RWPE2 (cell line): ENCODE results near the gene ACTL10.
"Not testable (repeated sequence)": the region's sequence is repeated elsewhere in the genome, so short reads cannot be mapped to it uniquely, and the experiment has no call there.

Experiments
- ATAC-seq: fragments of 200-7000 bp; cut with Tn5 transposase; 3 replicates; pipeline ENCODE4 v1.9.1; 2021; ENCODE audit warnings: low read depth
- DNase-seq: peaks from one replicate; pipeline ENCODE4 v3.0.0-alpha.2; 2020; ENCODE audit warnings: low spot score
- H3K27ac ChIP-seq: fragments of 450-650 bp; 2 replicates; pipeline ENCODE4 v1.5.1; 2017; ENCODE audit warnings: mild to moderate bottlenecking; ENCODE audit not compliant: poor library complexity, severe bottlenecking
- H3K27me3 ChIP-seq: fragments of 250-450 bp; sonication (Bioruptor Pico); 2 replicates; pipeline ENCODE4 v1.5.1; 2021; ENCODE audit warnings: mild to moderate bottlenecking, moderate library complexity; ENCODE audit not compliant: insufficient read depth, poor library complexity, severe bottlenecking
- H3K36me3 ChIP-seq: fragments of 250-450 bp; sonication (Bioruptor Pico); 2 replicates; pipeline ENCODE4 v1.5.1; 2020; ENCODE audit warnings: low read depth, mild to moderate bottlenecking, moderate library complexity
- H3K4me1 ChIP-seq: fragments of 250-450 bp; sonication (Bioruptor Pico); 2 replicates; pipeline ENCODE4 v1.5.1; 2021; ENCODE audit warnings: mild to moderate bottlenecking, moderate library complexity; ENCODE audit not compliant: insufficient read depth, poor library complexity, severe bottlenecking
- H3K4me3 ChIP-seq: fragments of 250-450 bp; sonication (Bioruptor Pico); 2 replicates; pipeline ENCODE4 v1.5.1; 2021; ENCODE audit warnings: mild to moderate bottlenecking, moderate library complexity; ENCODE audit not compliant: severe bottlenecking
- H3K9me3 ChIP-seq: fragments of 250-450 bp; sonication (Bioruptor Pico); 2 replicates; pipeline ENCODE4 v1.5.1; 2021; ENCODE audit warnings: mild to moderate bottlenecking, moderate library complexity; ENCODE audit not compliant: severe bottlenecking
- CTCF ChIP-seq: fragments of 450-650 bp; IDR thresholded peaks from one replicate; pipeline ENCODE4 v1.5.1; 2017; ENCODE audit warnings: mild to moderate bottlenecking, moderate library complexity; ENCODE audit not compliant: poor library complexity, severe bottlenecking

Gene ACTL10

GRCh38 chr20:33645396-33645795 lies 21.3 kb upstream of the ACTL10 start:
- ATAC-seq = no peak
- TF ChIP-seq CTCF = no peak
- no peak overlapping the region for H3K4me3 ChIP-seq
- H3K27ac ChIP-seq = no peak overlapping the region
- H3K27me3 ChIP-seq = no peaks in the 10 kb centered on the region
- H3K4me1 ChIP-seq = no peaks in the 10 kb centered on the region
- no peaks in the 10 kb centered on the region for H3K9me3 ChIP-seq
- peak; percentile 60 for DNase-seq
- peaks cover 24% of the 10 kb centered on the region for H3K36me3 ChIP-seq

- Histone ChIP-seq H3K36me3 (peaks cover 20% of the 10 kb centered on the region), H3K4me1 (no peaks in the 10 kb centered on the region), H3K27me3 (no peaks in the 10 kb centered on the region), H3K27ac (no peak overlapping the region), H3K9me3 (no peaks in the 10 kb centered on the region), H3K4me3 (no peak overlapping the region)
- DNase-seq = peak; percentile 64
- no peak for TF ChIP-seq CTCF
- no peak for ATAC-seq
These were observed 20.6 kb upstream of the ACTL10 start for GRCh38 chr20:33646191-33646590.

- not testable (repeated sequence) for H3K27ac ChIP-seq, H3K9me3 ChIP-seq, H3K27me3 ChIP-seq, H3K4me3 ChIP-seq, H3K4me1 ChIP-seq, ATAC-seq
- H3K36me3 ChIP-seq = peaks cover 20% of the 10 kb centered on the region
- peak; percentile 61 for DNase-seq
These were observed 19.7 kb upstream of the ACTL10 start for GRCh38 chr20:33646959-33647602.

GRCh38 chr20:33647603-33648395 lies 18.9 kb upstream of the ACTL10 start:
- H3K4me1 ChIP-seq = no peaks in the 10 kb centered on the region
- DNase-seq = peak; percentile 76
- no peak for TF ChIP-seq CTCF
- no peaks in the 10 kb centered on the region for H3K27me3 ChIP-seq
- H3K27ac ChIP-seq = no peak overlapping the region
- ATAC-seq = peak; percentile 3; the same call in 1 of the 3 replicates
- no peaks in the 10 kb centered on the region for H3K9me3 ChIP-seq
- H3K4me3 ChIP-seq = no peak overlapping the region
- H3K36me3 ChIP-seq = peaks cover 20% of the 10 kb centered on the region

- DNase-seq (peak; percentile 74), ATAC-seq (peak; percentile 3; the same call in 2 of the 3 replicates)
- Histone ChIP-seq H3K9me3 (no peaks in the 10 kb centered on the region), H3K27me3 (no peaks in the 10 kb centered on the region), H3K36me3 (peaks cover 20% of the 10 kb centered on the region), H3K4me3 (no peak overlapping the region), H3K27ac (no peak overlapping the region), H3K4me1 (no peaks in the 10 kb centered on the region)
- no peak for TF ChIP-seq CTCF
These were observed 18.2 kb upstream of the ACTL10 start for GRCh38 chr20:33648396-33649004.
